ENCODE results near the gene CEP120.
A peak's percentile ranks its signal among the peaks of the same experiment; 100 is the strongest.
"Not testable (repeated sequence)": the region's sequence is repeated elsewhere in the genome, so short reads cannot be mapped to it uniquely, and the experiment has no call there.

Gene CEP120

DNA sequence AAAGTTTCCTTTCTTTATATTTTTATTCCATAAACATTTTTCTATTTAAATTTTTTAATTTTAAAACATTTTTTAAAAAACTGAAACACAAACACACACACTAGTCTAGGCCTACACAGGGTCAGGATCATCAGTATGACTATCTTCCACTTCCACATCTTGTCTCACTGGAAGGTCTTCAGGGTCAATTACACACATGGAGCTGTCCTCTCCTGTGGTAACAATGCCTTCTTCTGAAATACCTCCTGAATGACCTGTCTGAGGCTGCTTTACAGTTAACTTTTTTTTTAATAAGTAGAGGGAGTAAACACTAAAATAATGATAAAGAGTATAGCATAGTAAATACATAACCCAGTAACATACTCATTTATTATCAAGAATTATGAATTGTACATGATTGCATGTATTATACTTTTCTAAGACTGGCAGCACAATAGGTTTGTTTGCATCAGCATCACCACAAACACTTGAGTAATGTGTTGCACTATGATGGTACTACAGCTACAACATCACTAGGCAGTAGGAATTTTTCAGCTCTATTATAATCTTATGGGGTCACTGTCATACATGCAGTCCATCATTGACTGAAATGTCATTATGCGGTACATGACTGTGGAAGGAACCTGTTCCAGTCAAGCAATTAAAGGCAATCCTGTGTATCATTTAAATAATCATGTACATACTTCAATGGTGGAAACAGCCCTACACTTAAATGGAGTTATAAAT is 17.4 kb upstream of the CEP120 start:
- DNase-seq (ENCODE audit: low read depth, low spot score) = no peak
- H3K27ac ChIP-seq = no peak overlapping the region

DNA sequence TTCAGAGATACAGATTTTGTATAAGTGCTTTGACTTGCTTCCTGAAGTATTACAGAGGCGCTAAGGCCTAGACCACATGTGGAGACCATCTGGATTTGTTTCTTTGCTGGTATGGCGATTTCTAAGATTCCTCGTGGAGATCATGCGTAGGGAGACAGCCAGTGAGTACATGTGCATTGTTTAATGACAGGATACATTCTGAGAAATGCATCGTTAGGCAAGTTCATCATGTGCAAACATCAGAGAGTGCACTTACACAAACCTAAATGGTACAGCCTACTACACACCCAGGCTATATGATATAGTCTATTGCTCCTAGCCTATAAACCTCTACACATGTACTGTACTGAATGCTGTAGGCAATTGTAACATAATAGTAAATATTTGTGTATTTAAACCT is 16.5 kb upstream of the CEP120 start:
- no peak for DNase-seq (ENCODE audit: low read depth, low spot score)
- peak overlapping the region; percentile 62 for H3K27ac ChIP-seq

DNA sequence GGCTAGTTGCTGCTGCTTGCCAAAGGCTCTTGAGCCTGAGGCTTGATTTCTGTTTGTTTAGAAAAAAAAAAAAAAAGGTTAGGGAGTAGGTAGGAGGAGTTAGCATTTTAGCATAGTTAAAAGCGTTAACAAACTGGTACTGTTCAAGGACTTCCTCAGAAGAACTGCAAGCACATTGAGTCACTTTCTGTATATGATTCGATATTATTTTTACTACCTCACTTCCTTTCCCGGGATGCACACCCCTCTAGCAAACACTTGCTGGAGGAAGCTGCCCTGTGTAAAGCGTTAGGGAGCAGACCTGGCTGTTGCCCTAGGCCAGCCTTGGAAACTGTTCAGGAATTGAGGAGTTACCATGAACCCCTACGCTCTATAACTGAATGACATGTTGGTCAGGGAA is 15.7 kb upstream of the CEP120 start:
- DNase-seq (ENCODE audit: low read depth, low spot score) = peak; percentile 27
- peak overlapping the region; percentile 62 for H3K27ac ChIP-seq

DNA sequence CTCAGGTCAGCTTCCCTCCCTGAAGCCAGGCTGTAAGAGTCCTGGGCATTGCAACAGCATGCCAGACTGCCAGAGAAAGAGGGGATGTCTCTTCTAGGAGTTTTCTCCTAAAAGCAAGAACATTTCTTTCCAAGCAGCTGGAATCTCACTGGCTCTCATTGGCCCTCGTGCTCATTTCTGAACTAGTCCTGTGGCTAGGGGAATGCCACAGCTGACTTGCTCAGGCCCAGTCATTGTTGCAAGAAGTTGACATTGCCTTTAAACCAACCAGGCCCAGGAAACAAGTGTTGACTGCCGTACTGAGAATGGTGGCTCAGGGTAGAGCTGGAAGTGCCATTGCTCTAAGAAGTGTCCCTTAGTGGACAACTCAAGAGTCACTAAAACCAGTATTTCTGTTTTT is 15.0 kb upstream of the CEP120 start:
- no peak for DNase-seq (ENCODE audit: low read depth, low spot score)
- H3K27ac ChIP-seq = peak overlapping the region; percentile 62

DNA sequence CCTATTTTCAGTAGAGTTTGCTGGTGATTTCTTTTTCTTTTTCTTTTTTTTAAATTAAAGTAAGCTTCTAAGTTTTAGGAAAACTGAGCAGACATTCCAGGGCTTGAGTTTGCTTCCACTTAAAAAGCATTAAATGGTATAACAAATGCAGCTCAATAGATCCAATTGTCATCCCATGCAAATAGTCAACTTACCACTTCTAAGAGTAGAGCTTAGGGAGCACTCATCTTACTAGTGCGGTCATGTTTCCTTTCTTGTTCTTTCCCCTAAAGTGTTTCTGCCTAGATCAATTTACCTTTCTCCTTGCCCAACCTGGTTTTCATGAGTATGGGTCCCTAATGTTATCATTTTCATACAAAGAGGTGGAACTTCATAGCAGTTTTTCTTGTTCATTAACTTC is 13.0 kb upstream of the CEP120 start:
- no peak overlapping the region for H3K27ac ChIP-seq
- no peak for DNase-seq (ENCODE audit: low read depth, low spot score)

DNA sequence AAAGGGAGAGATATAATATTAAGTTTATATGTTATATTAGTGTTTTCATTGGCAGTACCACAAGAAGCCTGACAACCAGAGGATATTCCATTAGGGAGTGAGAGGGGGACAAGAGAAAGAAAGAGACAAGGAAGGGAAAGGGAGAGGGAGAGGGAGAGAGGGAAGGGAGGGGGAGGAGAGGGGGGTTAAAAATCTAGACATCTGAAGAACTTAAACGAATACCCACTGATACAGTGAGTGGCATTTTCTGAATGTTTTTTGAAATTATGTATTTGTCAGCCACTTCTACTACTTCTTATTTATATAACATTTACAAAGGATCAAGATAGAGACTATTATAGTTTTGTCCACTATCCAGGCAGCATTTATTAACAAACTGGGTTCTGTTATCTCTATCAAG is 11.6 kb upstream of the CEP120 start:
- no peak overlapping the region for H3K27ac ChIP-seq
- DNase-seq (ENCODE audit: low read depth, low spot score) = no peak

DNA sequence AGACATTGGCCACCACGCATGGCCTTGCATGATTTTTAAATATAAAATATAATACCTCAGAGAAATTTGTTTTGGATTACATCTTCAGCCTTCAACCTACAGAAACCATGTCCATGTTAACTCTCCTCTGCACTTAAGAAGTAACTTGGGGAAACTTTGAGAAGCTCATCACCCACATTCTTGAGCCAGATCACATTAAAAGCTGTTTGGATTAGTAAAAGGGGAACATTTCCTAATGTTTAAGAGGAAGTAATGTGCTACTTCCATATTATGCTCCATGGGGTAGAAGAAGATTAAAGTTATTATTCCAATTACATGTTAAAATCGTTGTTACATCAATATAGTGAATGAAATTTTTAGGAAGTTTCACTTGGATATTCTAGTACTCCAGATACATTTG is 10.4 kb upstream of the CEP120 start:
- H3K27ac ChIP-seq = no peak overlapping the region
- DNase-seq (ENCODE audit: low read depth, low spot score) = no peak

DNA sequence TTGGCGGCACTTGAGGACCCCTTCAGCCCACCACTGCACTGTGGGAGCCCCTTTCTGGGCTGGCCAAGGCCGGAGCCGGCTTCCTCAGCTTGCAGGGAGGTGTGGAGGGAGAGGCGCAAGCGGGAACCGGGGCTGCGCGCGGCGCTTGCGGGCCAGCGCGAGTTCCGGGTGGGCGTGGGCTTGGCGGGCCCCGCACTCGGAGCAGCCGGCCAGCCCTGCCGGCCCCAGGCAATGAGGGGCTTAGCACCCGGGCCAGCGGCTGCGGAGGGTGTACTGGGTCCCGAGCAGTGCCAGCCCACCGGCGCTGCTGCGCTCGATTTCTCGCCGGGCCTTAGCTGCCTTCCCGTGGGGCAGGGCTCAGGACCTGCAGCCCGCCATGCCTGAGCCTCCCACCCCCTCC is 7.2 kb upstream of the CEP120 start:
- H3K27ac ChIP-seq = peak overlapping the region; percentile 95
- DNase-seq (ENCODE audit: low read depth, low spot score) = not testable (repeated sequence)

DNA sequence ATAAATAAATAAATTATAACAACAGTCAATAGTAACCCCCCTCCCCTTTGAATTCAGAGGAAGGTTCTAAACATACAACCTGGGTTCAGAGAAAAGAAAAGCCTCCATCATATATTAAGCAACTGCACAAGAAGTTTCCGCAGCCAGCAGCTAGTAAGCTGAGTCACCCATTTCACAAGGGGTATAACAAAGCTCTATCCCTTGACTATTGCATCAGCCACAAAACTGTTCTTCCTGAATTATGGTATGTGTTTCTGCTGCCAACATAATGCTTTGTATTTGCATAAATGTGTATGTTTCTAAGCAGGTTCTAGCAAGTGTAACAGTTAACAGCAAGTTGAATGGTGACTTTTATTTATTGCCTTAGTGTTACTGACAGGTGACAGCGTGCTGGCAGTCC is 6.8 kb upstream of the CEP120 start:
- DNase-seq (ENCODE audit: low read depth, low spot score) = peak; percentile 90
- H3K27ac ChIP-seq = peak overlapping the region; percentile 95

DNA sequence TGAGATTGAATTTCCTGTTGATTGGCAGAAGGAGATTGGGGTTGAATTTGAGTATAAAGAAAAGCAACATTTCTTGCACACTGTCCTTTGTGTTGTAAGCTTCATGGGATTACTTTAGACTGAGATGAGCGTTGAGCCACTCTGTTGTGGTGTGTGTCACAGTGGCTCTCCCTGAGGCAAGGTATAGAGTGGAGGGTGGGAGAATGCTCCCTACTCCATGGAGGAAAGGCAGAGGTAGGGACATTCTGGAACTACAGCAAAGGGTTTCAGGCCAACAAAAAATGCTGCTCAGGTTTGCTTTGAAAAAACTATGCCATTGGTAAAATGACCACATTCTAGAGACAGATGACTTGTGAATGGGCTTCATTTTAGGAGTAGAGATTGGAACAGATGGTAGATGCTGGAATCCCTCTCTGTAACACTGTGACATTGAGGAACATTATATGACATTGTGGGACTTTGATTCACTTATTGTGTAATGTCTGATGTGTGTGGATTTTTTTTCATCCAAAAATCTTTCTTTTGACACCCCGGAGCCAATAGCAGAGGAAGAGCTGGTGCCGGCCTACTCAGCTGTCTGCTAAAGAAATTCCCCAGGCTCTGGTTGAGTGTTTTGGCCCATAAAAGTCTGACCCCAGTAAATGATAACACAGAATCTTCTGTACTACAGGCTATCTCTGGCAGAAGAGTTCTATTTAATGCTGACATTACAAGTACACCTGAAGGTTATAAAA is 6.2 kb upstream of the CEP120 start:
- peak overlapping the region; percentile 95 for H3K27ac ChIP-seq
- DNase-seq (ENCODE audit: low read depth, low spot score) = no peak

DNA sequence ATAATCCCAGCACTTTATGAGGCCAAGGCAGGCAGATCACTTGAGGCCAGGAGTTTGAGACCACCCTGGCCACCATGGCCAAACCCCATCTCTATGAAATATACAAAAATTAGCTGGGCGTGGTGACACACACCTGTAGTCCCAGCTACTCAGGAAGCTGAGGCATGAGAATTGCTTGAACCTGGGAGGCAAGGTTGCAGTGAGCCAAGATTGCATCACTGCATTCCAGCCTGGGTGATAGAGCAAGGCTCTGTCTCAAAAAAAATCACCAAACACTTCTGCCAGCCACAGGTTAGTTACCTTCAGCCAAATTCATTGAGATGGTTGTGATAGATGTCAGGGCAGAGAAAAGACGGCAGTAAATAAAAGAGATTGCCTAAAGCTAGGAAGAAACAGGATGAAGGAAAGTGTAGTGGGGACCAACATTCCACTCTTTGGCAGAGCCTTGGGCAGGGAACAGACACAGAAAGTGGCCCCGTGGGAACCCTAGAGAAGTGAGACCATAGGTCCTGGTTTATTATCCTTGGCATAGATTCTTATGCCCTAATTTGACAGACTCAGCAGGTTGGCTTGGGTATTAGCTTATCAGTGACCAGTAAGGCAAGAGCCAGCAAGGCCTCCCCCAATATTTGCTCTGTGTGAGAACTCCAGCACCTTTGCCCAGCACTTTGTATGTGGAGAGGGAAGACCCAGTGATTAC is 5.5 kb upstream of the CEP120 start:
- peak overlapping the region; percentile 95 for H3K27ac ChIP-seq
- no peak for DNase-seq (ENCODE audit: low read depth, low spot score)

DNA sequence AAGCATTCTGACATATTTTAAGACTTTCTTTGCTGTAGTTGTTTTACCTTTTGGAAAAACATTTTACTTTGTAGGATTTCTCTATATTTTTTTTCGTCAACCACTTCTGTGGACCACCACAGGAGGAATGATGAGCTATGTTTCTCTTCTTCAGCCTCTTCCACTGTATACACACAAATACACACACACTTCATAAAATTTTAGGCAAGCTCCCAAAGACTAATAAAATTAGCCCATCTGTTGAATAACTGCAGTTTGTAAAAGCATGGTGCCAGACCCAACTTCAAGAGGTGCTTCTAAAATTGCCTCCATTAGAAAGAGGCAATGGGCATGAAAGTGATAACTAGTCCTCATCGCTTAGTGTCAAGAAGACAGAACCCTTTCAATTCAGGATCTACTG is 4.1 kb upstream of the CEP120 start:
- H3K27ac ChIP-seq = no peak overlapping the region
- DNase-seq (ENCODE audit: low read depth, low spot score) = no peak

DNA sequence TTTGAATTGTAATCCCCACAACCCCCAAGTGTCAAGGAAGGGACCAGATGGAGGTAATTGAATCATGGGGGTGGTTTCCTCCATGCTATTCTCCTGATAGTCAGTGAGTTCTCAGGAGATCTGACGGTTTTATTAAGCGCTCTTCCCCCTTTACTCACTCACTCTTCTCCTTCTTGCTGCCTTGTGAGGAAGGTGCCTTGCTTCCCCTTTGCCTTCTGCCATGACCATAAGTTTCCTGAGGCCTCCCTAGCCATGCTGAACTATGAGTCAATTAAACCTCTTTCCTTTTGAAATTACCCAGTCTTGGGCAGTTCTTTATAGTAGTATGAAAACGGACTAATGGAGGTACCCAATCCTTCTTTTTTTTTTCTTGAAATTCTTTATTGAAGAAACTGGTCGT is 2.2 kb upstream of the CEP120 start:
- no peak overlapping the region for H3K27ac ChIP-seq

DNA sequence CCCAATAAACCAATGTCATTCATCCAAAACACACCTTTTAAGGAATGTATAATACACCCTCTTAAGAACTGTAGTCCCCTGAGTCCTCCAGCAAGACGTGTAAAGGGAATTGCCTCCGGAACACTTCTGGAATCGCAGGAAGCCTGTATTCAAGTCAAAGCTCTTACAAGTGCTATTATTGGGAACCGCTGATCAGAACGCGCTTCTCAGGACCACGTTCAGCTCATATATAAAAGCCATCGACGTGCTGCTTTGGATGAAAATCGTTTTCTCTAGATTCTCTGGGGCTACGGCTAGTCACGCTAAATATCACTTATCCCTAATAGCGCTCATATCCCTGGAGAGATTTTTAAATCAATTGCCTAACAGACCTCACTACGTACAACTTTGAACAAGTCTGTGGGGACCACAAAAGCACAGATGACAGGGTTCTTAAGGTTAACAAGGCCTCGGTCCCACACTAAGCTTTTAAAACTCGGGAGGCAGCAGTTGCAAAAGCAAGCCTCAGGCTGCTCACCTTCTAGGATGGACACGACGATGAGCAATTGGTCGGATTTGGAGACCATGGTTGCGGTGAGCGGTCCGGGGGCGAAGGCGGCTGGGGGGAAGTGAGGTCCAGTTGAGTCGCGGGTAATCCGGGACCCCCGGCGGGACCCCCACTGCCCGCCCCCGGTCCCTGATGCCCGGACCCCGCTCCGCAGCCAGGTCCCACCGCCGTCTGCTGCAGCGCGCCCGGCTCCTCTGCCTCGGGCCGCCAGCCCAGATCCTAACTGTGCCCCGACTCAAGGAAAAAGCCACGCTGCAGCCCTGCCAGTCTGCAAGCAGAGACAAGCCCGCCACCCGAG is 548 bp downstream of the CEP120 start:
- DNase-seq (ENCODE audit: low read depth, low spot score) = no peak
- peak overlapping the region; percentile 85 for H3K27ac ChIP-seq

More for the DNA sequence above, 2.2 kb upstream of the CEP120 start:
- no peak for DNase-seq (ENCODE audit: low read depth, low spot score)

DNA sequence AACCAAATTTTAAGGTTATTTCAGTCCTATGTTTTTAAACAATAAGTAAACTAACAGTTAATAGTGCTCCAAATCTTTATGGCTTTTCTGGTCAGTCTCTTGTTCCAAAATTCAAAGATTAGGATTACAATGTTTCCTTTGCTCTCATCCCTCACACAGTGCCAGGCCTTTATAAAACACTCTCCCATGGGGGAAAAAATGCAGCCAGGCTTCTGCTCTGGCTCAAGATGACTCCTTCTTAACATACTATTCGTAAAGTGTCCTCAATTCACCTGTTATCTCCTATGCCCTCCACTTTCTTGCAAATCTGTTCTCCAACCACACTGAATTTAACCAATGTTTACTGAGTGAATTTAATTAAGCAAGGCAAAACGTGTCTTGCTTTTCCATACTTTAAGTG is 1.4 kb downstream of the CEP120 start:
- H3K27ac ChIP-seq = no peak overlapping the region
- no peak for DNase-seq (ENCODE audit: low read depth, low spot score)

DNA sequence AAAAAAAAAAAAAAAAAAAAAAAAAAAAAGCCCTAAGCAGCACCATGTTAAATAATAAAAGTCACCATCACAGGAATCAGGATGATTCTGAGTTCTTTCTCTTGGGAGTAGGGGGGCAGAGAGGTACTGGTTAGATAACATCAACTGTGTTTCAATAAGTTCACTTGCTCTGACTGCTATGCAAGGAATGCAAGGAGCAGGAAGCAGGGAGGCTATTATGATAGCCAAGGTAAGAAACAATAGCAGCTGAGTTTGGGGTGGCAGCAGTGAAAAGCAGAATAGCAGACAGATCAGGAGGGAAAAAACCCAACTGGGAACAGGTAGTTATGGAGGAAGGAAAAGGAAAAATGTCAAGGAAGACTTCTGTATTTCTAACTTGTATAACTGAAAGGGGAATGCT is 8.2 kb downstream of the CEP120 start:
- no peak overlapping the region for H3K27ac ChIP-seq
- no peak for DNase-seq (ENCODE audit: low read depth, low spot score)

DNA sequence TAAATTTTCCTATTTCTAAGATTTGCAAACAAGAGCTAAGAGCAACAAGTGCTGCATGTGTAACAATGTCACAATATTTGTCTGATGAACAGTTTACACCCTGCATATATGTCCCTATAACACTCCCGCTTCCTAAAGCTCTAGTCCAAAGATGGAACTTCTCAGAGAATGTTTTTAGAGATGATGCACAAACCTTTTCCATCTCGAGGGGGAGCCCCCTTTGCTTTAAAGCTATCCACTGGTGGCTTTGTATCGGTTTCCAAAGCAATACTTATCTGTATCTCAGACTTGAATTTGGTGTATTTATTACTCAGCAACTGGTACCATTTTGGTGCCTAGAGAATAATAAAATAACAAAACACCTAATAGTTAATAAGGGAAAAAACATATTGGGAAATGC is 11.0 kb downstream of the CEP120 start:
- no peak for DNase-seq (ENCODE audit: low read depth, low spot score)
- H3K27ac ChIP-seq = no peak overlapping the region

DNA sequence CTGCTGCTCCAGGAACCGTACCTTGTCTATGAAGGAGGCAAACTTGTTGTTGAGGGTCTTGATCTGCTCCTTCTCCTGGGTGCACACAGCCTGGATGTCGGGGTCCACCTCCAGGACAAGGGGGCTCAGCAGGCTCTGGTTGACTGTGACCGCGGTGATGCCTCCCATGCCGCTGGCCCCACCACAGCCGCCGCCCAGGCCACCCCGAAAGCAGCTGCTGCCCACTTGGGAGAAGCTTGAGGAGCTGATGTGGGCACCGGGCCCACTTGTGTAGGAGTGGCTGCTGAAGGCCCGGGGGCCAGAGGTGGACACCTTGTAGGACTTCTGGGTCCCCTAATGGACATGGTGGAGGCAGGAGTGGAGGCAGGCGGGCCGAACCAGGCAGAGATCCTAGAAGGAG is 21.2 kb downstream of the CEP120 start:
- H3K27ac ChIP-seq; DNase-seq (ENCODE audit: low read depth, low spot score): not testable (repeated sequence)

DNA sequence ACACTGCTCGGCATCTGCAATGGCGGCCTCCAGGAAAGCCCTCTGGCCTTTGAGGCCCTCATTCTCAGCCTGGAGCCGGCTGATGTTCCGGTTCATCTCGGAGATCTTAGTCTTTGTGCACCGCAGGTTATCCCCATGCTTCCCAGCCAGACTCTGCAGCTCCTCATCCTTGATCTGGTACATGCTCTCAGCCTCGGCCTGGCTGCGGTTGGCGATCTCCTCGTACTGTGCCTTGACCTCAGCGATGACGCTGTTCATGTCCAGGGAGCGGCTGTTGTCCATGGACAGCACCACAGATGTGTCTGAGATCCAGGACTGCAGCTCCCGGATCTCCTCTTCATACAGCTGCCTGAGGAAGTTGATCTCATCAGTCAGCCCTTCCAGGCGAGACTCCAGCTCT is 21.9 kb downstream of the CEP120 start:
- H3K27ac ChIP-seq = no peak overlapping the region
- DNase-seq (ENCODE audit: low read depth, low spot score) = no peak

DNA sequence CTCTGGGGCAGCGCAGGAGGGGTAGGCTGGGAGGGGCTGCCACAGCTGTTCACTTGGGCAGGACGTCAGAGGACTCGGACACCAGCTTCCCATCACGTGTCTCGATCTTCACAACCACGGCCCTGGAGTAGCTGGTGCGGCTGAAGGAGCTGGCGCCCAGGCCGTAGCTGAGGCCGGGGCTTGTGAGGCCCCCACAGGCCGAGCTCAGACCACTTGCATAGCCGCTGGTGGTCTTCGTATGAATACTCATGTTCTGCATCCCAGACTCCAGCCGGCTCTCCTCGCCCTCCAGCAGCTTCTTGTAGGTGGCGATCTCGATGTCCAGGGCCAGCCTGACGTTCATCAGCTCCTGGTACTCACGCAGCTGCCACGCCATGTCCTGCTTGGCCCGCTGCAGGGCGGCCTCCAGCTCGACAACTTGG is 22.3 kb downstream of the CEP120 start:
- DNase-seq (ENCODE audit: low read depth, low spot score); H3K27ac ChIP-seq: not testable (repeated sequence)
